Ovary (tissue), 9 donors: ENCODE results near the gene MYH2. TPM values are rescaled to one million over a fixed set of nuclear protein-coding genes. Genes with fewer than 3 reads are reported as not detected.

Experiments
- DNase-seq, 5 donors: peaks; one replicate each; pipeline ENCODE4 v3.0.0-alpha.2; 2019 to 2020
- H3K27ac ChIP-seq, 2 donors: fragments of 200-600 bp; one replicate each; pipeline versions ENCODE4 v1.5.1 to v1.8.0; 2019 to 2022
- H3K27me3 ChIP-seq: fragments of 200-600 bp; one replicate; pipeline ENCODE4 v1.8.0; 2022
- H3K36me3 ChIP-seq: fragments of 200-600 bp; sonication (generic); one replicate; pipeline ENCODE4 v1.5.1; 2019
- H3K4me1 ChIP-seq: one replicate; pipeline ENCODE4 v1.8.1; 2013; ENCODE audit warnings: mild to moderate bottlenecking, moderate library complexity; ENCODE audit not compliant: insufficient read depth
- H3K4me3 ChIP-seq: fragments of 200-600 bp; sonication (generic); one replicate; pipeline ENCODE4 v1.5.1; 2017
- H3K9me3 ChIP-seq, 2 donors: fragments of 200-600 bp in 1 of 2; sonication (generic) in 1 of 2; one replicate each; pipeline versions ENCODE4 v1.5.1 to v1.8.1; 2013 to 2019; ENCODE audit warnings: mild to moderate bottlenecking in 1 of 2, moderate library complexity in 1 of 2
- EP300 ChIP-seq: sonication (generic); formaldehyde crosslinking; IDR thresholded peaks from one replicate; pipeline ENCODE4 v1.6.1; 2017; ENCODE audit warnings: antibody characterized with exemption
- POLR2A ChIP-seq: fragments of 450-650 bp; IDR thresholded peaks from one replicate; pipeline ENCODE4 v1.6.1; 2017; ENCODE audit warnings: antibody characterized with exemption, mild to moderate bottlenecking, moderate library complexity
- WGBS, 3 donors: extraction: QIAGEN DNeasy Blood & Tissue Kit in 1 of 3; methylation state at CpG; one replicate each; pipeline versions ENCODE4 v1.1.5 to v1.1.7; 2013 to 2017; 5-methylcytosine and 5-hydroxymethylcytosine counted together
- intact Hi-C, 4 donors: fragments of 100-400 bp; cut with DNase I; formaldehyde crosslinking; loops; one replicate each; pipeline versions ENCODE4 v1.11.0 to v1.15.1; 2022 to 2023
- polyA plus RNA-seq, 2 donors: library from polyadenylated mRNA; stranded (reverse); fragments of 200-250 nt in 1 of 2; fragments of 350-450 nt in 1 of 2; fragmentation: Illumina TruSeq in 1 of 2; extraction: RNeasy Lipid Tissue Mini Kit (QIAGEN cat#74804) in 1 of 2; gene quantifications; one replicate each; pipeline ENCODE4 v1.2.3, GENCODE V29; 2013 to 2014
- total RNA-seq, 7 donors: library from RNA; depleted of rRNA in 2 of 7; stranded (reverse); fragments of >200 nt in 2 of 7; fragmentation: NEBNext Ultra II Directional in 3 of 7; extraction: Animal tissue kit (Norgen Biotek cat#: 25700) in 3 of 7; gene quantifications; one replicate each; pipeline versions ENCODE4 v1.1.0 to v1.2.4, GENCODE V29; 2016 to 2023
- donor health status: DM: no; HTN: no; CAD: no; lungs with moderate emphysema.
- donor health status: DM: no; HTN: no; CAD: no.
- donor health status: Bipolar disorder and iron deficiency.
- donor health status: DM: yes; HTN: yes; CAD: no.
- donor health status: DM: no; HTN: no; CAD: no.
- donor health status: DM: yes; HTN: yes; CAD: no.

The MYH2 gene
- total and polyA plus RNA-seq, 9 donors, result 0.13 to 2.0 (median 0.25) TPM; not detected in 6

- Histone ChIP-seq H3K9me3 (no peaks in the 10 kb centered on the region), H3K27me3 (no peaks in the 10 kb centered on the region), H3K4me3 (no peak overlapping the region), H3K27ac (no peak overlapping the region), H3K4me1 (no peaks in the 10 kb centered on the region), H3K36me3 (no peaks in the 10 kb centered on the region)
- intact Hi-C loops, result no loop called here
- no peak for DNase-seq
- TF ChIP-seq EP300, result no peak
- TF ChIP-seq POLR2A, result no peak
- WGBS, 3 donors, result 51 to 67% (median 60%) methylated on average over 4 of the region's 4 CpGs
These were observed 74.9 kb downstream of the MYH2 start for GRCh38 chr17:10474536-10474935.

DNA sequence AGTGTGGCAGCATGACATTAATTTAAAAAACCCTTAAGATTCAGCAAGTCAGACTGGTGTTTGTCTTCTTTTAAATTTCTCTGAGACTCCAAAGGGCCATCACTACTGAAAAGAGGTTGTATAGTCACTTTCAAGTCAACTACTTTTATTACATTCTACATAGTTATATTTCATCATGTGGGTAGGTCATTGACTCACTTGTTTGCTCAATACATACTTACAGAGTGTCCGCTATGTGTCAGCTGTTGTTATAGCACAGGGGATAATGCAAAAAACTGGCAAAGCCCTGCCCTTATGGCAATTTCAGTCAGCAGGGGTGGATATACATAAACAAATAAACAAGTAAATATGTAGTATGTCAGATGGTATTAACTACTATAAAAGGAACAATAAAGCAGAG lies 77.6 kb downstream of the MYH2 start:
- WGBS, 3 donors, result 96 to 98% (median 97%) methylated on average over 1 of the region's 1 CpG
- no peak for TF ChIP-seq POLR2A
- intact Hi-C loops, result no loop called here
- DNase-seq, result no peak
- Histone ChIP-seq H3K27me3 (no peaks in the 10 kb centered on the region), H3K27ac (no peak overlapping the region), H3K4me1 (no peaks in the 10 kb centered on the region), H3K36me3 (no peaks in the 10 kb centered on the region), H3K4me3 (no peak overlapping the region), H3K9me3 (no peaks in the 10 kb centered on the region)

Other genes with a start within 250 kb of the MYH2 start
- gene MYH13, start 176.7 kb downstream of the MYH2 start, total RNA-seq, result not detected
- not detected for gene MYH13, start 176.7 kb downstream of the MYH2 start, polyA plus RNA-seq
- not detected for gene MYH8, start 127.7 kb downstream of the MYH2 start, total RNA-seq
- gene MYH8, start 127.7 kb downstream of the MYH2 start, polyA plus RNA-seq, result not detected
- gene MYH4, start 80.1 kb downstream of the MYH2 start, total RNA-seq, result not detected
- not detected for gene MYH4, start 80.1 kb downstream of the MYH2 start, polyA plus RNA-seq
- gene MYH1, start 31.1 kb downstream of the MYH2 start, total RNA-seq, result not detected
- gene MYH1, start 31.1 kb downstream of the MYH2 start, polyA plus RNA-seq, result under 1 TPM in 1 of 2 donors, not detected in 1; 0.12 TPM
- gene MYH3, start 107.7 kb upstream of the MYH2 start, total RNA-seq, result 1 to 10 TPM; 2.2 to 5.7 (median 3.0) TPM
- 1 to 10 TPM; 1.5 to 2.1 TPM for gene MYH3, start 107.7 kb upstream of the MYH2 start, polyA plus RNA-seq
- gene SCO1, start 147.9 kb upstream of the MYH2 start, total RNA-seq, result 10 to 100 TPM in 6 of 7 donors, 1 to 10 TPM in 1; 9.5 to 26.5 (median 20.7) TPM
- 10 to 100 TPM; 10.8 to 22.3 TPM for gene SCO1, start 147.9 kb upstream of the MYH2 start, polyA plus RNA-seq
- 10 to 100 TPM; 12.4 to 17.7 (median 13.0) TPM for gene ADPRM, start 147.9 kb upstream of the MYH2 start, total RNA-seq
- 10 to 100 TPM; 16.5 to 21.6 TPM for gene ADPRM, start 147.9 kb upstream of the MYH2 start, polyA plus RNA-seq
- gene TMEM220, start 180.4 kb upstream of the MYH2 start, total RNA-seq, result 10 to 100 TPM in 3 of 7 donors, 1 to 10 TPM in 4; 5.4 to 14.1 (median 9.8) TPM
- gene TMEM220, start 180.4 kb upstream of the MYH2 start, polyA plus RNA-seq, result 10 to 100 TPM in 1 of 2 donors, 1 to 10 TPM in 1; 8.4 to 11.0 TPM